ENCODE results near the gene ZBTB16.

The ZBTB16 gene

GRCh38 chr11:114068327-114068726 is 8.8 kb downstream of the ZBTB16 start:
- no peak for DNase-seq

GRCh38 chr11:114070464-114071139 is 11.1 kb downstream of the ZBTB16 start:
- DNase-seq = no peak

GRCh38 chr11:114073007-114073827 is 13.7 kb downstream of the ZBTB16 start:
- DNase-seq = no peak

GRCh38 chr11:114073828-114074381 is 14.4 kb downstream of the ZBTB16 start:
- DNase-seq = no peak

GRCh38 chr11:114074546-114075343 is 15.2 kb downstream of the ZBTB16 start:
- DNase-seq = no peak

- no peak for DNase-seq
Observed at GRCh38 chr11:114075344-114075610, 15.8 kb downstream of the ZBTB16 start.

GRCh38 chr11:114075891-114076441 is 16.5 kb downstream of the ZBTB16 start:
- no peak for DNase-seq

- DNase-seq = no peak
Observed at GRCh38 chr11:114076921-114077331, 17.4 kb downstream of the ZBTB16 start.

- no peak for DNase-seq
Observed at GRCh38 chr11:114077482-114078305, 18.2 kb downstream of the ZBTB16 start.

- no peak for DNase-seq
Observed at GRCh38 chr11:114078423-114078822, 18.9 kb downstream of the ZBTB16 start.

- no peak for DNase-seq
Observed at GRCh38 chr11:114079511-114080065, 20.1 kb downstream of the ZBTB16 start.

GRCh38 chr11:114080219-114080618 is 20.7 kb downstream of the ZBTB16 start:
- no peak for DNase-seq

- no peak for DNase-seq
Observed at GRCh38 chr11:114080769-114081168, 21.3 kb downstream of the ZBTB16 start.

GRCh38 chr11:114081641-114082414 is 22.3 kb downstream of the ZBTB16 start:
- no peak for DNase-seq

- no peak for DNase-seq
Observed at GRCh38 chr11:114082415-114082748, 22.9 kb downstream of the ZBTB16 start.

GRCh38 chr11:114082767-114083181 is 23.3 kb downstream of the ZBTB16 start:
- DNase-seq = no peak

- no peak for DNase-seq
Observed at GRCh38 chr11:114083391-114084252, 24.1 kb downstream of the ZBTB16 start.

GRCh38 chr11:114084414-114084813 is 24.9 kb downstream of the ZBTB16 start:
- no peak for DNase-seq

- no peak for DNase-seq
Observed at GRCh38 chr11:114085965-114086793, 26.7 kb downstream of the ZBTB16 start.

Data from GOT3 (cell line).